Smooth muscle cell (in vitro differentiated cells): ENCODE measurements around the gene CALCB. TPM values are rescaled to one million over a fixed set of nuclear protein-coding genes. Genes with fewer than 3 reads are reported as not detected.

Source experiments
- DNase-seq: peaks from one replicate; lab custom pipeline; 2025; ENCODE audit not compliant: unreplicated experiment; lab: John Stamatoyannopoulos, UW
- H2AFZ ChIP-seq: fragments of 200-600 bp; sonication (generic); 2 replicates; pipeline ENCODE4 v1.6.0; 2016; ENCODE audit warnings: antibody characterized with exemption, low read depth, mild to moderate bottlenecking
- H3F3A ChIP-seq: fragments of 200-600 bp; sonication (generic); 2 replicates; pipeline ENCODE4 v1.6.0; 2017; ENCODE audit warnings: antibody characterized with exemption, low read depth
- H3K27ac ChIP-seq: fragments of 200-600 bp; sonication (generic); 2 replicates; pipeline ENCODE4 v1.5.1; 2016; ENCODE audit warnings: low read depth, mild to moderate bottlenecking
- H3K27me3 ChIP-seq: fragments of 200-600 bp; sonication (generic); 2 replicates; pipeline ENCODE4 v1.6.1; 2016; ENCODE audit warnings: low read depth, mild to moderate bottlenecking
- H3K36me3 ChIP-seq: fragments of 200-600 bp; sonication (generic); 2 replicates; pipeline ENCODE4 v1.5.1; 2016; ENCODE audit warnings: low read depth
- H3K4me1 ChIP-seq: fragments of 200-600 bp; sonication (generic); 2 replicates; pipeline ENCODE4 v1.5.1; 2016; ENCODE audit warnings: low read depth
- H3K4me2 ChIP-seq: fragments of 200-600 bp; sonication (generic); 2 replicates; pipeline ENCODE4 v1.6.0; 2016; ENCODE audit warnings: mild to moderate bottlenecking
- H3K4me3 ChIP-seq: fragments of 200-600 bp; sonication (generic); 2 replicates; pipeline ENCODE4 v1.5.1; 2016; ENCODE audit warnings: mild to moderate bottlenecking
- H3K79me2 ChIP-seq: fragments of 200-600 bp; sonication (generic); 2 replicates; pipeline ENCODE4 v1.6.0; 2016; ENCODE audit warnings: low read depth, mild to moderate bottlenecking
- H3K9ac ChIP-seq: fragments of 200-600 bp; sonication (generic); 2 replicates; pipeline ENCODE4 v1.6.0; 2016; ENCODE audit warnings: low read depth
- H3K9me3 ChIP-seq: fragments of 200-600 bp; sonication (generic); replicated peaks from 2 replicates; pipeline ENCODE4 v1.5.1; 2016; ENCODE audit warnings: low read depth
- H4K20me1 ChIP-seq: fragments of 200-600 bp; sonication (generic); 2 replicates; pipeline ENCODE4 v1.6.0; 2016; ENCODE audit warnings: low read depth
- WGBS: methylation state at CpG from one replicate; pipeline ENCODE4 v1.1.7; 2016; ENCODE audit warnings: low lambda C conversion rate; 5-methylcytosine and 5-hydroxymethylcytosine counted together
- polyA plus RNA-seq: library from polyadenylated mRNA; unstranded; fragments of >200 nt; fragmentation: Nextera tagmentation; extraction: Ambion mirVana; gene quantifications from 2 replicates; pipeline ENCODE4 v1.2.1, GENCODE V29; 2016
- total RNA-seq: library from RNA; depleted of rRNA; stranded (reverse); fragments of >200 nt; gene quantifications from 2 replicates; pipeline ENCODE4 v1.2.3, GENCODE V29; 2014
- TF ChIP-seq, protein P1 (sequence below): fragments of 200-600 bp; sonication (generic); IDR thresholded peaks from 2 replicates; pipeline ENCODE4 v1.5.1; 2017; ENCODE audit warnings: borderline replicate concordance, mild to moderate bottlenecking, antibody characterized with exemption; ENCODE audit not compliant: insufficient read depth, poor library complexity, severe bottlenecking

Gene CALCB
- total and polyA plus RNA-seq, 2 experiments from 2014 or later, result not detected

DNA sequence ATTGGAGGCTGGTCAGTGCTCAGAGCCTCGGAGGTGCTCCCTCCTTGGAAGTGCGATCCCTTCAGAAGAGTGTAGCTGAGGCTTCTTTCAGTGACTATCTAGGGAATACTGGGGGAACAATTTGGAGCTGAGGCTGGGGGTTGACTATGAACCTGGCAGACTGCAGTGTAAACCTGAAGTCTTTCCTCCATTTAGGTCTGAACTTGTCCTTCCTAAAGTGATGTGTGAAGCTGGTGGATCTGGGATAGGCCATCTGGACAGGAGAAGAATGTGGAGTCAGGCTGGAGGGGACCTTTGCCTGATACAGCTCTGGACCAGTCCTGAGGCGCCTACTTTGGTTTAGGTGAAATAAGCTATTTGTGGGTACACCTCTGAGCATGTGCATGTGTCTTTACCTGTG, 37.8 kb downstream of the CALCB start:
- H3K4me3 ChIP-seq, result no peak overlapping the region
- DNase-seq, result no peak
- no peaks in the 10 kb centered on the region for H3K36me3 ChIP-seq
- H3K9ac ChIP-seq, result no peak overlapping the region
- H3K79me2 ChIP-seq, result no peaks in the 10 kb centered on the region
- peaks cover 8% of the 10 kb centered on the region for H3K4me1 ChIP-seq
- H4K20me1 ChIP-seq, result no peaks in the 10 kb centered on the region
- peaks cover 25% of the 10 kb centered on the region for H3K27me3 ChIP-seq
- no peak overlapping the region for H2AFZ ChIP-seq
- no peak overlapping the region for H3K27ac ChIP-seq
- no peaks in the 10 kb centered on the region for H3K9me3 ChIP-seq
- WGBS, result 96% methylated on average over 3 of the region's 3 CpGs
- H3K4me2 ChIP-seq, result no peak overlapping the region
- TF ChIP-seq, protein P1, sequence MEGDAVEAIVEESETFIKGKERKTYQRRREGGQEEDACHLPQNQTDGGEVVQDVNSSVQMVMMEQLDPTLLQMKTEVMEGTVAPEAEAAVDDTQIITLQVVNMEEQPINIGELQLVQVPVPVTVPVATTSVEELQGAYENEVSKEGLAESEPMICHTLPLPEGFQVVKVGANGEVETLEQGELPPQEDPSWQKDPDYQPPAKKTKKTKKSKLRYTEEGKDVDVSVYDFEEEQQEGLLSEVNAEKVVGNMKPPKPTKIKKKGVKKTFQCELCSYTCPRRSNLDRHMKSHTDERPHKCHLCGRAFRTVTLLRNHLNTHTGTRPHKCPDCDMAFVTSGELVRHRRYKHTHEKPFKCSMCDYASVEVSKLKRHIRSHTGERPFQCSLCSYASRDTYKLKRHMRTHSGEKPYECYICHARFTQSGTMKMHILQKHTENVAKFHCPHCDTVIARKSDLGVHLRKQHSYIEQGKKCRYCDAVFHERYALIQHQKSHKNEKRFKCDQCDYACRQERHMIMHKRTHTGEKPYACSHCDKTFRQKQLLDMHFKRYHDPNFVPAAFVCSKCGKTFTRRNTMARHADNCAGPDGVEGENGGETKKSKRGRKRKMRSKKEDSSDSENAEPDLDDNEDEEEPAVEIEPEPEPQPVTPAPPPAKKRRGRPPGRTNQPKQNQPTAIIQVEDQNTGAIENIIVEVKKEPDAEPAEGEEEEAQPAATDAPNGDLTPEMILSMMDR, result no peak
- no peaks in the 10 kb centered on the region for H3F3A ChIP-seq

DNA sequence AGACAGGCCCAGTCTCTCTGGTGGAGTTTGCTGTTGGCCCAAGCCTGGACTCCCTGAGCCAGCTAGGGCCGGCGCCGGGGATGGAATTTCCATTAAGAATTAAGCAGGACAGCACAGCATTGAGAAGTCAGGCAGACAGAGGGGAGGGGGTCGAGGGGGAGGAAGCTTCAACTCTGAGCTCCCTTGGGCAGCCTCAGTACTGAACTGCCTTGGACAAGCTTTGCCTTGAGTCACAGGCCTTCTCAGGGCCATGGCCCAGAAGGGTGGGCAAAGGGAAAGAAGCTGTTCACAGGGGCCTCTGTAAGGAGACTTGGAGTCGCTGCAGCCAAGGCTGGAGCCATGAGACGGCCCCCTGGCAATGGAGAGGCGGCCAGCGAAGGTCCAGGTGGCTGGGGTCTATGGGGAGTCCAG, 38.7 kb downstream of the CALCB start:
- Histone ChIP-seq H3K9ac (no peak overlapping the region), H4K20me1 (no peaks in the 10 kb centered on the region), H3F3A (no peaks in the 10 kb centered on the region), H3K27me3 (peaks cover 29% of the 10 kb centered on the region), H3K36me3 (no peaks in the 10 kb centered on the region), H3K27ac (no peak overlapping the region), H3K4me3 (no peak overlapping the region), H3K79me2 (no peaks in the 10 kb centered on the region), H3K4me1 (no peaks in the 10 kb centered on the region), H3K9me3 (no peaks in the 10 kb centered on the region), H2AFZ (no peak overlapping the region), H3K4me2 (no peak overlapping the region)
- TF ChIP-seq, protein P1, result no peak
- 79% methylated on average over 8 of the region's 8 CpGs for WGBS
- no peak for DNase-seq

DNA sequence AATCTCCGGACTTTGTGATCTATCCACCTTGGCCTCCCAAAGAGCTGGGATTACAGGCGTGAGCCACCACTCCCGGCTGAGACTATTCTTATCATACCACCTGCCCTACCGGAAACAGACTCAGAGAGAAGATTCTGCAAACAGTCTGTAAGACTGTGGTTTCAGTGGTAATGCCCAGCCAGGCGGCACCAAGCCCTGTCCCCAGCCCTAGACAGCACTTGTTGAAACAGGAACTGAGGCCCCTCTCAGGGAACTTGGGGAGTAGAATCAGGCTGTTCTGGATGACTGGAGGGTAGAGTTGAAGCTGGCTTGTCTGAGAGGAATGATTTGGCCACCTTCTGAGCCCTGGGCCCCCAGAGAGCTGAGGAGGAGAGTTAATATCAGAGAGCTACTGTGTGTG, 40.0 kb downstream of the CALCB start:
- 70% methylated on average over 5 of the region's 5 CpGs for WGBS
- H3K36me3 ChIP-seq, result no peaks in the 10 kb centered on the region
- H2AFZ ChIP-seq, result no peak overlapping the region
- H3K9me3 ChIP-seq, result no peaks in the 10 kb centered on the region
- H3K9ac ChIP-seq, result no peak overlapping the region
- no peaks in the 10 kb centered on the region for H4K20me1 ChIP-seq
- peaks cover 41% of the 10 kb centered on the region for H3K27me3 ChIP-seq
- no peaks in the 10 kb centered on the region for H3K4me1 ChIP-seq
- no peaks in the 10 kb centered on the region for H3F3A ChIP-seq
- H3K4me2 ChIP-seq, result no peak overlapping the region
- no peaks in the 10 kb centered on the region for H3K79me2 ChIP-seq
- TF ChIP-seq, protein P1, result no peak
- no peak overlapping the region for H3K4me3 ChIP-seq
- no peak overlapping the region for H3K27ac ChIP-seq
- no peak for DNase-seq
